Left lung (tissue), 10 donors: Measurements from ENCODE around the gene SPARCL1. TPM values are rescaled to one million over a fixed set of nuclear protein-coding genes. Genes with fewer than 3 reads are reported as not detected.
"Not testable (repeated sequence)": the region's sequence is repeated elsewhere in the genome, so short reads cannot be mapped to it uniquely, and the experiment has no call there.

Source experiments
- ATAC-seq: fragments of 200-7000 bp; cut with Tn5 transposase; one replicate; pipeline ENCODE4 v1.9.1; 2020; ENCODE audit warnings: moderate library complexity
- DNase-seq, 4 donors: peaks; one replicate each; pipeline ENCODE4 v3.0.0-alpha.2; 2013 to 2020
- H3K27ac ChIP-seq, 2 donors: fragments of 200-600 bp; sonication (generic) in 1 of 2; one replicate each; pipeline versions ENCODE4 v1.5.0 to v1.8.0; 2020 to 2021
- H3K27me3 ChIP-seq, 2 donors: fragments of 200-600 bp; sonication (generic) in 1 of 2; one replicate each; pipeline versions ENCODE4 v1.5.0 to v1.8.0; 2020 to 2021
- H3K36me3 ChIP-seq, 2 donors: fragments of 200-600 bp; sonication (generic) in 1 of 2; one replicate each; pipeline versions ENCODE4 v1.5.0 to v1.8.0; 2020 to 2021
- H3K4me1 ChIP-seq, 2 donors: fragments of 200-600 bp; one replicate each; pipeline ENCODE4 v1.8.0; 2021
- H3K4me3 ChIP-seq, 2 donors: fragments of 200-600 bp; sonication (generic) in 1 of 2; one replicate each; pipeline versions ENCODE4 v1.5.0 to v1.8.0; 2020 to 2021; ENCODE audit warnings: mild to moderate bottlenecking in 1 of 2
- H3K9me3 ChIP-seq, 2 donors: fragments of 200-600 bp; sonication (generic) in 1 of 2; one replicate each; pipeline versions ENCODE4 v1.5.0 to v1.8.0; 2020 to 2021
- intact Hi-C, 2 donors: fragments of 100-400 bp; cut with DNase I; formaldehyde crosslinking; loops; one replicate each; pipeline versions ENCODE4 v1.11.2 to v1.14.2; 2022
- polyA plus RNA-seq, 6 donors: library from polyadenylated mRNA; unstranded; fragments of 120-200 nt; gene quantifications; one replicate each; pipeline ENCODE4 v1.2.1, GENCODE V29; 2013; ENCODE audit not compliant: insufficient read length in 6 of 6
- total RNA-seq, 2 donors: library from RNA; stranded (reverse); fragmentation: NEBNext Ultra II Directional; extraction: Animal tissue kit (Norgen Biotek cat#: 25700); gene quantifications; one replicate each; pipeline ENCODE4 v1.2.1, GENCODE V29; 2021
- TF ChIP-seq, protein P1 (sequence below), 2 donors: fragments of 200-600 bp; sonication (generic) in 1 of 2; IDR thresholded peaks; one replicate each; pipeline versions ENCODE4 v1.5.0 to v1.8.0; 2021; ENCODE audit warnings: antibody characterized with exemption in 2 of 2
- donor health status: DM: no; HTN: yes; CAD: no.
- donor health status: DM: no; HTN: no; CAD: no.

Gene SPARCL1
- total and polyA plus RNA-seq, 8 donors, result 241 to 475 (median 401) TPM

GRCh38 chr4:87574996-87575395 lies 45.8 kb upstream of the SPARCL1 start:
- TF ChIP-seq, protein P1, sequence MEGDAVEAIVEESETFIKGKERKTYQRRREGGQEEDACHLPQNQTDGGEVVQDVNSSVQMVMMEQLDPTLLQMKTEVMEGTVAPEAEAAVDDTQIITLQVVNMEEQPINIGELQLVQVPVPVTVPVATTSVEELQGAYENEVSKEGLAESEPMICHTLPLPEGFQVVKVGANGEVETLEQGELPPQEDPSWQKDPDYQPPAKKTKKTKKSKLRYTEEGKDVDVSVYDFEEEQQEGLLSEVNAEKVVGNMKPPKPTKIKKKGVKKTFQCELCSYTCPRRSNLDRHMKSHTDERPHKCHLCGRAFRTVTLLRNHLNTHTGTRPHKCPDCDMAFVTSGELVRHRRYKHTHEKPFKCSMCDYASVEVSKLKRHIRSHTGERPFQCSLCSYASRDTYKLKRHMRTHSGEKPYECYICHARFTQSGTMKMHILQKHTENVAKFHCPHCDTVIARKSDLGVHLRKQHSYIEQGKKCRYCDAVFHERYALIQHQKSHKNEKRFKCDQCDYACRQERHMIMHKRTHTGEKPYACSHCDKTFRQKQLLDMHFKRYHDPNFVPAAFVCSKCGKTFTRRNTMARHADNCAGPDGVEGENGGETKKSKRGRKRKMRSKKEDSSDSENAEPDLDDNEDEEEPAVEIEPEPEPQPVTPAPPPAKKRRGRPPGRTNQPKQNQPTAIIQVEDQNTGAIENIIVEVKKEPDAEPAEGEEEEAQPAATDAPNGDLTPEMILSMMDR (IDR thresholded peaks at IDR 0.05), result no peak
- no peak for DNase-seq
- peak; percentile 94 for ATAC-seq
- H3K4me1 ChIP-seq, result no peaks in the 10 kb centered on the region
- H3K27me3 ChIP-seq, result no peaks in the 10 kb centered on the region
- intact Hi-C loops, result no loop called here
- H3K36me3 ChIP-seq, result no peaks in the 10 kb centered on the region
- H3K27ac ChIP-seq, result no peak overlapping the region
- H3K4me3 ChIP-seq, result no peak overlapping the region
- H3K9me3 ChIP-seq, result no peaks in the 10 kb centered on the region

DNA sequence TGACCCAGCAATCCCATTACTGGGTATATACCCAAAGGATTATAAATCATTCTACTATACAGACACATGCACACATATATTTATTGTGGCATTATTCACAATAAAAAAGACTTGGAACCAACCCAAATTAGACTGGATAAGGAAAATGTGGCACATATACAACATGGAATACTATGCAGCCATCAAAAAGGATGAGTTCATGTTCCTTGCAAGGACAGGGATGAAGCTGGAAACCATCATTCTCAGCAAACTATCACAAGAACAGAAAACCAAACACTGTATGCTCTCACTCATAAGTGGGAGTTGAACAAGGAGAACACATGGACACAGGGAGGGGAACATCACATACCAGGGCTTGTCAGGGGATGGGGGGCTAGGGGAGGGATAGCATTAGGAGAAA lies 45.2 kb upstream of the SPARCL1 start:
- ATAC-seq, H3K27me3 ChIP-seq, H3K36me3 ChIP-seq, H3K4me3 ChIP-seq, H3K27ac ChIP-seq, intact Hi-C loops, H3K4me1 ChIP-seq, H3K9me3 ChIP-seq, DNase-seq: not testable (repeated sequence)

- TF ChIP-seq, protein P1 (IDR thresholded peaks at IDR 0.05), result no peak
- H3K27me3 ChIP-seq, result no peaks in the 10 kb centered on the region
- DNase-seq, result no peak
- H3K36me3 ChIP-seq, result no peaks in the 10 kb centered on the region
- no peaks in the 10 kb centered on the region for H3K9me3 ChIP-seq
- H3K27ac ChIP-seq, result no peak overlapping the region
- ATAC-seq, result no peak
- H3K4me1 ChIP-seq, result no peaks in the 10 kb centered on the region
- no peak overlapping the region for H3K4me3 ChIP-seq
- intact Hi-C loops, result no loop called here
Measured at GRCh38 chr4:87570290-87570805, 41.2 kb upstream of the SPARCL1 start.

DNA sequence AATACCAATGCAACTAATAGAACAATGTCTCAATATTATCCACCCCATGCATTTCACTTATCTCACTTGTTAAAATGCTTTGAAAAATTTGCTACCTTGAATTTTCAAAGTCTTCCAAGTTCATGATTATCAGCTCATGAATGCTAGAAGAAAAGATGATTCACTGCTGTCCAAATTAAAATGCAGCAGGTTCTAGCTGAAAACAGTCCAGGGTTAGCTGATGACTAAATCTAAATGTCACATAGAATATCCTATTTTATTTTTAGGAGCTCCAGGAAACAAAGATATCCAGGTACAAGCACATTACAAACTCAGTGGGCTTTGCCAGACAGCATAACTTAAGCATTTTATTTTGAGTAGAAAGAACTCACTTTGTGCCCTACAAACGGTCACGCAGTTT lies 38.0 kb upstream of the SPARCL1 start:
- H3K9me3 ChIP-seq, result no peaks in the 10 kb centered on the region
- no peaks in the 10 kb centered on the region for H3K27me3 ChIP-seq
- H3K27ac ChIP-seq, result no peak overlapping the region
- DNase-seq (no peak), ATAC-seq (no peak)
- H3K36me3 ChIP-seq, result no peaks in the 10 kb centered on the region
- TF ChIP-seq, protein P1 (IDR thresholded peaks at IDR 0.05), result no peak
- no peaks in the 10 kb centered on the region for H3K4me1 ChIP-seq
- H3K4me3 ChIP-seq, result no peak overlapping the region
- intact Hi-C loops, result no loop called here

GRCh38 chr4:87566276-87566675 lies 37.1 kb upstream of the SPARCL1 start:
- Histone ChIP-seq H3K9me3 (no peaks in the 10 kb centered on the region), H3K4me1 (no peaks in the 10 kb centered on the region), H3K36me3 (no peaks in the 10 kb centered on the region), H3K4me3 (no peak overlapping the region), H3K27ac (no peak overlapping the region), H3K27me3 (no peaks in the 10 kb centered on the region)
- intact Hi-C loops, result no loop called here
- no peak for ATAC-seq
- TF ChIP-seq, protein P1 (IDR thresholded peaks at IDR 0.05), result no peak
- DNase-seq, result no peak

DNA sequence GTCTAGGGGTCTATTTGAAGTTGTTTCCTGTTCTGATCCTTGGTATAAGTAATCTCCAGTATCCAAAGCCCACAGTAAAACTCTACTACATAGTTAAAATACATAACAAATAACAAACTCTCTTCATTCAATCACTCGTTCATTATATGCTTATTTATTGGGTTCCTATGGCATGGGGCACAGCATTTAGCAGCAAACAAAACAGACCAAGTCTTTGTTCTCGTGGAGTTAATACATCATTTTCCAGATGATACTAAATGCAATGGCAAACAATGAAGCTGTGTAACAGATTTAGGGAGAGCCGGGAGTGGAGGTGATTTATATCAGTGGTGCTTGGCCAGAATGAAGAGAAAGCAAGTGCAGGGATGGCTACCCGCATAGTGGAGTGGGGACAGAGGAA lies 36.6 kb upstream of the SPARCL1 start:
- H3K9me3 ChIP-seq, result no peaks in the 10 kb centered on the region
- DNase-seq (no peak), ATAC-seq (no peak)
- H3K4me3 ChIP-seq, result no peak overlapping the region
- H3K27me3 ChIP-seq, result no peaks in the 10 kb centered on the region
- intact Hi-C loops, result no loop called here
- no peak overlapping the region for H3K27ac ChIP-seq
- H3K4me1 ChIP-seq, result no peaks in the 10 kb centered on the region
- TF ChIP-seq, protein P1 (IDR thresholded peaks at IDR 0.05), result no peak
- no peaks in the 10 kb centered on the region for H3K36me3 ChIP-seq
